ENCODE data around the gene SMYD3.

GRCh38 chr1:245842106-245842505 is 665.0 kb downstream of the SMYD3 start:
- TF ChIP-seq SIN3A (IDR thresholded peaks at IDR 0.05; ENCODE audit: borderline replicate concordance, insufficient read depth, low read length) (no peak), TAF1 (IDR thresholded peaks at IDR 0.05; ENCODE audit: borderline replicate concordance, insufficient read depth, low read length) (no peak), POLR2AphosphoS5 (IDR thresholded peaks at IDR 0.05; ENCODE audit: low read depth, low read length) (no peak), FOXP2 (optimal IDR thresholded peaks at IDR 0.05; ENCODE audit: borderline replicate concordance, extremely low read depth, extremely low read length, insufficient read depth) (no peak), REST (IDR thresholded peaks at IDR 0.05; ENCODE audit: insufficient read depth in 1 of 2, low read depth in 2 of 2, low read length in 2 of 2) (no peak)
